VCaP (cell line): ENCODE data around the gene SLC25A24.

Experiments used
- H3K27ac ChIP-seq: fragments of 450-650 bp; 2 replicates; pipeline ENCODE4 v1.5.1; 2017
- CTCF ChIP-seq: fragments of 450-650 bp; conservative IDR thresholded peaks from 2 replicates; pipeline ENCODE4 v1.5.1; 2017; ENCODE audit warnings: mild to moderate bottlenecking, moderate library complexity

SLC25A24 gene

GRCh38 chr1:108097018-108097417 lies 103.1 kb downstream of the SLC25A24 start:
- TF ChIP-seq CTCF, result no peak
- H3K27ac ChIP-seq, result no peak overlapping the region

- TF ChIP-seq CTCF, result no peak
Measured at GRCh38 chr1:108096089-108096488, 104.1 kb downstream of the SLC25A24 start.

GRCh38 chr1:108089477-108089876 lies 110.7 kb downstream of the SLC25A24 start:
- no peak overlapping the region for H3K27ac ChIP-seq
- no peak for TF ChIP-seq CTCF

More at GRCh38 chr1:108096089-108096488, 104.1 kb downstream of the SLC25A24 start:
- H3K27ac ChIP-seq, result no peak overlapping the region

- H3K27ac ChIP-seq, result no peak overlapping the region
- TF ChIP-seq CTCF, result no peak
Measured at GRCh38 chr1:108085628-108086027, 114.5 kb downstream of the SLC25A24 start.

GRCh38 chr1:108084866-108085477 lies 115.2 kb downstream of the SLC25A24 start:
- no peak for TF ChIP-seq CTCF
- H3K27ac ChIP-seq, result no peak overlapping the region
